Measurements from ENCODE around the gene ENOX1. TPM values are rescaled to one million over a fixed set of nuclear protein-coding genes. Genes with fewer than 3 reads are reported as not detected.

Gene ENOX1
- total RNA-seq, 4 donors from 2014 or later = 0.27 to 0.83 (median 0.53) TPM; not detected in 1

- no peak overlapping the region for H3K4me3 ChIP-seq
Observed at GRCh38 chr13:43347877-43348276, 438.9 kb downstream of the ENOX1 start.

GRCh38 chr13:43346427-43346826, 440.3 kb downstream of the ENOX1 start:
- no peak for DNase-seq
- Histone ChIP-seq H3K27me3 (no peaks in the 10 kb centered on the region), H3K9me3 (no peaks in the 10 kb centered on the region), H3K4me3 (no peak overlapping the region), H3K36me3 (no peaks in the 10 kb centered on the region), H3K27ac (no peak overlapping the region), H3K4me1 (no peaks in the 10 kb centered on the region)
- TF ChIP-seq, protein P1, sequence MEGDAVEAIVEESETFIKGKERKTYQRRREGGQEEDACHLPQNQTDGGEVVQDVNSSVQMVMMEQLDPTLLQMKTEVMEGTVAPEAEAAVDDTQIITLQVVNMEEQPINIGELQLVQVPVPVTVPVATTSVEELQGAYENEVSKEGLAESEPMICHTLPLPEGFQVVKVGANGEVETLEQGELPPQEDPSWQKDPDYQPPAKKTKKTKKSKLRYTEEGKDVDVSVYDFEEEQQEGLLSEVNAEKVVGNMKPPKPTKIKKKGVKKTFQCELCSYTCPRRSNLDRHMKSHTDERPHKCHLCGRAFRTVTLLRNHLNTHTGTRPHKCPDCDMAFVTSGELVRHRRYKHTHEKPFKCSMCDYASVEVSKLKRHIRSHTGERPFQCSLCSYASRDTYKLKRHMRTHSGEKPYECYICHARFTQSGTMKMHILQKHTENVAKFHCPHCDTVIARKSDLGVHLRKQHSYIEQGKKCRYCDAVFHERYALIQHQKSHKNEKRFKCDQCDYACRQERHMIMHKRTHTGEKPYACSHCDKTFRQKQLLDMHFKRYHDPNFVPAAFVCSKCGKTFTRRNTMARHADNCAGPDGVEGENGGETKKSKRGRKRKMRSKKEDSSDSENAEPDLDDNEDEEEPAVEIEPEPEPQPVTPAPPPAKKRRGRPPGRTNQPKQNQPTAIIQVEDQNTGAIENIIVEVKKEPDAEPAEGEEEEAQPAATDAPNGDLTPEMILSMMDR (IDR thresholded peaks at IDR 0.05) = no peak
- TF ChIP-seq POLR2A (IDR thresholded peaks at IDR 0.05) = no peak

More at GRCh38 chr13:43347877-43348276, 438.9 kb downstream of the ENOX1 start:
- Histone ChIP-seq H3K36me3 (no peaks in the 10 kb centered on the region), H3K4me1 (no peaks in the 10 kb centered on the region), H3K27ac (no peak overlapping the region), H3K9me3 (no peaks in the 10 kb centered on the region), H3K27me3 (no peaks in the 10 kb centered on the region)
- TF ChIP-seq, protein P1 (IDR thresholded peaks at IDR 0.05) = no peak
- TF ChIP-seq POLR2A (IDR thresholded peaks at IDR 0.05) = no peak
- no peak for DNase-seq

DNA sequence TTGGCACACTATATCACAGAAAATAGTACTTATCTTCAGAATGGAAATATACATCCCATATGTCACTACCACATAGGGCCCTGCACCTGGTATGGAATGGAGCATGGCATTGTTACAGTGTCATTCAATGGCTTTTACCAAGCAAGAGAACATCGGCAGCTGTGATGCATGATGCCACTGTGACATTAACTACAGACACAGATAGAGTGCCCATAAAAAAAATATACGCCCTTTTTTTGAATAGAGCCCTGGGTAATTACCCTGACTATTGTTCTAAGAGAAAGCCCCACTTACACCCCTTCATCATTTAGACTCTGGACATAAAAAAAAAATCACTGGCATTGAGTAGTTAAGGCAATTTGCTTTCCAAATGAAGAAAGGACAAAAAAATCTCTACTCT, 443.1 kb downstream of the ENOX1 start:
- no peak overlapping the region for H3K27ac ChIP-seq
- TF ChIP-seq, protein P1 (IDR thresholded peaks at IDR 0.05) = no peak
- TF ChIP-seq POLR2A (IDR thresholded peaks at IDR 0.05) = no peak
- DNase-seq = no peak
- H3K4me3 ChIP-seq = no peak overlapping the region
- no peaks in the 10 kb centered on the region for H3K27me3 ChIP-seq
- no peaks in the 10 kb centered on the region for H3K9me3 ChIP-seq
- no peaks in the 10 kb centered on the region for H3K36me3 ChIP-seq
- H3K4me1 ChIP-seq = no peaks in the 10 kb centered on the region

GRCh38 chr13:43339805-43340550, 446.8 kb downstream of the ENOX1 start:
- no peak for DNase-seq
- Histone ChIP-seq H3K4me1 (no peaks in the 10 kb centered on the region), H3K9me3 (no peaks in the 10 kb centered on the region), H3K4me3 (no peak overlapping the region), H3K27me3 (no peaks in the 10 kb centered on the region), H3K36me3 (no peaks in the 10 kb centered on the region), H3K27ac (no peak overlapping the region)
- TF ChIP-seq, protein P1 (IDR thresholded peaks at IDR 0.05) = no peak
- no peak for TF ChIP-seq POLR2A (IDR thresholded peaks at IDR 0.05)

DNA sequence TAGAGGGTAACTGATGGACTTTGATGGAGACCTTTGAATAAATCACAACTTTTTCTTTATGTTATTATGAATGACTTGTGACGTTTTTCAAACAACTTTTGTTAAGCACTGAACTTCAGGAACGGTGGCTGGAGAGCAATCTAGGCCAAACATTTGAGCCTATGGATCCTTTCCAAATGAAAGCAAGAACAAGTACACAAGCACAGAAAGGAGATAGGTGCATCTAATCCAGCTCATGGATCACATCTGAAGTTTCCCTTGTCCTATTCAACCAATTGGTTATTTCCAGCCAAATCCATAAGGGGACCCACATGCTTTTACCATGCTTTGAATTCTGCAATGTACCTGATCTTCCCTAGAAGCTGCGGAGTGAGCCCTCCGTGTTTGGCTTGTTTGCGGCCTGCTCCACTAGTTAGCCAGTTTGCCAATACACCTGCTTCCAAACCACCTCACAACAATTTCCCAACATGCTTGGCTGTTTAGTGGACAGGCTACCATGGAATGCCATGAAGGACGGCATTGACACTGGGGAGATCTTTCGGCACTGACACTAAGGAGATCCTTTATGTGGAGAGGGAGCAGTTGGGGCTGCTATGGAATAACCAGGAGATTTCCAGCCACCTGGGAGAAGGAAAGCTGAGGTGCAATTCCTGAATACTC, 447.5 kb downstream of the ENOX1 start:
- Histone ChIP-seq H3K36me3 (no peaks in the 10 kb centered on the region), H3K9me3 (no peaks in the 10 kb centered on the region), H3K4me3 (no peak overlapping the region), H3K4me1 (no peaks in the 10 kb centered on the region), H3K27ac (no peak overlapping the region), H3K27me3 (no peaks in the 10 kb centered on the region)
- TF ChIP-seq, protein P1 (IDR thresholded peaks at IDR 0.05) = no peak
- no peak for TF ChIP-seq POLR2A (IDR thresholded peaks at IDR 0.05)
- no peak for DNase-seq
